Right cardiac atrium (tissue), 5 donors: Measurements from ENCODE around the gene ABCB8. TPM values are rescaled to one million over a fixed set of nuclear protein-coding genes. Genes with fewer than 3 reads are reported as not detected.
A peak's percentile ranks its signal among the peaks of the same experiment; 100 is the strongest.

Experiments
- ATAC-seq, 2 donors: fragments of 200-7000 bp; cut with Tn5 transposase; one replicate each; pipeline versions ENCODE4 v1.8.0 to v1.9.1; 2020; ENCODE audit warnings: moderate library complexity in 2 of 2, mild to moderate bottlenecking in 1 of 2
- DNase-seq, 3 donors: peaks; one replicate each; pipeline ENCODE4 v3.0.0-alpha.2; 2020
- H3K27ac ChIP-seq: one replicate; pipeline ENCODE4 v1.5.1; 2013; ENCODE audit warnings: mild to moderate bottlenecking, low read length, control low read depth, moderate library complexity
- H3K27me3 ChIP-seq: one replicate; pipeline ENCODE4 v1.6.1; 2013; ENCODE audit not compliant: control insufficient read depth, insufficient read depth
- H3K4me1 ChIP-seq: one replicate; pipeline ENCODE4 v1.6.1; 2013; ENCODE audit warnings: low read length; ENCODE audit not compliant: control insufficient read depth, insufficient read depth
- H3K4me3 ChIP-seq: one replicate; pipeline ENCODE4 v1.5.1; 2013; ENCODE audit warnings: low read length, control low read depth
- H3K9me3 ChIP-seq: one replicate; pipeline ENCODE4 v1.6.1; 2013; ENCODE audit warnings: low read length; ENCODE audit not compliant: control insufficient read depth
- WGBS: extraction: QIAGEN DNeasy Blood & Tissue Kit; methylation state at CpG from one replicate; pipeline ENCODE4 v1.1.7; 2013; 5-methylcytosine and 5-hydroxymethylcytosine counted together
- intact Hi-C, 4 donors: fragments of 100-400 bp; cut with DNase I; formaldehyde crosslinking; loops; one replicate each; pipeline versions ENCODE4 v1.11.0 to v1.14.0; 2022 to 2023
- polyA plus RNA-seq: library from polyadenylated mRNA; stranded (reverse); fragments of 200-250 nt; gene quantifications from one replicate; pipeline ENCODE4 v1.2.3, GENCODE V29; 2013
- total RNA-seq, 4 donors: library from RNA; stranded (reverse); fragmentation: NEBNext Ultra II Directional; extraction: Animal tissue kit (Norgen Biotek cat#: 25700); gene quantifications; one replicate each; pipeline ENCODE4 v1.2.1, GENCODE V29; 2021
- donor health status: healthy with polysubstance abuse.
- donor health status: DM: no; HTN: yes; CAD: no.
- donor health status: DM: no; HTN: no; CAD: no.
- donor health status: DM: no; HTN: yes; CAD: no; lungs with severe emphysema.
- donor health status: DM: yes; HTN: yes; CAD: no.

ABCB8 gene
- total and polyA plus RNA-seq, 5 donors, result 19.6 to 24.5 (median 22.6) TPM

GRCh38 chr7:151088856-151089699, 60.8 kb downstream of the ABCB8 start:
- H3K9me3 ChIP-seq, result no peaks in the 10 kb centered on the region
- intact Hi-C loops, result loop anchor here in 1 of 4 donors (10.0 kb wide), 1 partner anchor 64 kb away; the partner anchor contains the start of genes ABCB8 and ATG9B
- H3K27me3 ChIP-seq, result no peaks in the 10 kb centered on the region
- peak overlapping the region; percentile 4 for H3K4me3 ChIP-seq
- peak; percentile 59 to 76 for ATAC-seq
- DNase-seq, result peak; percentile 84 to 91 (median 87)
- H3K4me1 ChIP-seq, result peaks cover 10% of the 10 kb centered on the region
- 35% methylated on average over 30 of the region's 30 CpGs for WGBS
- peak overlapping the region; percentile 94 for H3K27ac ChIP-seq

- DNase-seq, result peak in 1 of 3 donors; percentile 57
- H3K27ac ChIP-seq, result peak overlapping the region; percentile 94
- no peak for ATAC-seq
- 70% methylated on average over 22 of the region's 22 CpGs for WGBS
- no peak overlapping the region for H3K4me3 ChIP-seq
- intact Hi-C loops, result loop anchor here in 1 of 4 donors (10.0 kb wide), 1 partner anchor 65 kb away; the partner anchor contains the start of genes ABCB8 and ATG9B
- H3K4me1 ChIP-seq, result peaks cover 10% of the 10 kb centered on the region
- no peaks in the 10 kb centered on the region for H3K9me3 ChIP-seq
- no peaks in the 10 kb centered on the region for H3K27me3 ChIP-seq
Observed at GRCh38 chr7:151089893-151090730, 61.9 kb downstream of the ABCB8 start.

GRCh38 chr7:151091003-151091402, 62.8 kb downstream of the ABCB8 start:
- DNase-seq, result peak in 1 of 3 donors; percentile 36
- 83% methylated on average over 7 of the region's 7 CpGs for WGBS

GRCh38 chr7:151091431-151091830, 63.2 kb downstream of the ABCB8 start:
- ATAC-seq (no peak), DNase-seq (peak in 2 of 3 donors; percentile 17 to 38)
- intact Hi-C loops, result no loop called here
- no peaks in the 10 kb centered on the region for H3K9me3 ChIP-seq
- WGBS, result 57% methylated on average over 6 of the region's 6 CpGs
- no peak overlapping the region for H3K4me3 ChIP-seq
- H3K4me1 ChIP-seq, result peaks cover 10% of the 10 kb centered on the region
- no peak overlapping the region for H3K27ac ChIP-seq
- H3K27me3 ChIP-seq, result no peaks in the 10 kb centered on the region

More at GRCh38 chr7:151091003-151091402, 62.8 kb downstream of the ABCB8 start:
- ATAC-seq, result no peak
- H3K4me1 ChIP-seq, result peaks cover 10% of the 10 kb centered on the region
- intact Hi-C loops, result no loop called here
- H3K27ac ChIP-seq, result no peak overlapping the region
- no peaks in the 10 kb centered on the region for H3K9me3 ChIP-seq
- no peaks in the 10 kb centered on the region for H3K27me3 ChIP-seq
- no peak overlapping the region for H3K4me3 ChIP-seq

- peaks cover 10% of the 10 kb centered on the region for H3K4me1 ChIP-seq
- H3K27ac ChIP-seq, result no peak overlapping the region
- H3K4me3 ChIP-seq, result no peak overlapping the region
- no peaks in the 10 kb centered on the region for H3K27me3 ChIP-seq
- ATAC-seq, result no peak
- WGBS, result 90% methylated on average over 14 of the region's 14 CpGs
- intact Hi-C loops, result no loop called here
- DNase-seq, result peak in 1 of 3 donors; percentile 33
- H3K9me3 ChIP-seq, result no peaks in the 10 kb centered on the region
Observed at GRCh38 chr7:151091988-151092387, 63.7 kb downstream of the ABCB8 start.

- intact Hi-C loops, result no loop called here
- no peak for DNase-seq
- Histone ChIP-seq H3K27me3 (no peaks in the 10 kb centered on the region), H3K27ac (no peak overlapping the region), H3K4me3 (no peak overlapping the region), H3K4me1 (peaks cover 7% of the 10 kb centered on the region), H3K9me3 (no peaks in the 10 kb centered on the region)
- WGBS, result 94% methylated on average over 6 of the region's 6 CpGs
- no peak for ATAC-seq
Observed at GRCh38 chr7:151093748-151094147, 65.5 kb downstream of the ABCB8 start.

GRCh38 chr7:151094675-151095074, 66.4 kb downstream of the ABCB8 start:
- WGBS, result 79% methylated on average over 5 of the region's 5 CpGs
- Histone ChIP-seq H3K27ac (no peak overlapping the region), H3K4me1 (peaks cover 5% of the 10 kb centered on the region), H3K9me3 (no peaks in the 10 kb centered on the region), H3K27me3 (no peaks in the 10 kb centered on the region), H3K4me3 (no peak overlapping the region)
- intact Hi-C loops, result no loop called here
- no peak for DNase-seq
- ATAC-seq, result no peak

GRCh38 chr7:151095123-151095797, 67.0 kb downstream of the ABCB8 start:
- Histone ChIP-seq H3K4me1 (peaks cover 5% of the 10 kb centered on the region), H3K9me3 (no peaks in the 10 kb centered on the region), H3K27ac (no peak overlapping the region), H3K27me3 (no peaks in the 10 kb centered on the region), H3K4me3 (no peak overlapping the region)
- DNase-seq, result no peak
- 75% methylated on average over 10 of the region's 10 CpGs for WGBS
- intact Hi-C loops, result no loop called here
- ATAC-seq, result no peak

- Histone ChIP-seq H3K27ac (no peak overlapping the region), H3K4me1 (peaks cover 3% of the 10 kb centered on the region), H3K27me3 (no peaks in the 10 kb centered on the region), H3K4me3 (no peak overlapping the region), H3K9me3 (no peaks in the 10 kb centered on the region)
- intact Hi-C loops, result no loop called here
- no peak for DNase-seq
- WGBS, result 75% methylated on average over 17 of the region's 17 CpGs
- no peak for ATAC-seq
Observed at GRCh38 chr7:151095828-151096475, 67.7 kb downstream of the ABCB8 start.
